A673 (cell line): ENCODE data around the gene C3orf52.

Experiments used
- CTCF ChIP-seq: fragments of 300-800, 200-600 bp; sonication (generic); conservative IDR thresholded peaks from 2 replicates; pipeline ENCODE4 v1.5.1; 2017; ENCODE audit warnings: low read depth, mild to moderate bottlenecking, antibody characterized with exemption, low read length, moderate library complexity, mixed read lengths
- EZH2 ChIP-seq: fragments of 200-600 bp; sonication (generic); IDR thresholded peaks from 2 replicates; pipeline ENCODE4 v1.6.1; 2017; ENCODE audit warnings: borderline replicate concordance, low read depth, mild to moderate bottlenecking, mixed read lengths, antibody characterized with exemption, low read length; ENCODE audit not compliant: poor library complexity, severe bottlenecking

- TF ChIP-seq CTCF (no peak), EZH2 (no peak)
Observed at GRCh38 chr3:112140584-112140983, 54.4 kb downstream of the C3orf52 start.
